Measurements from ENCODE around the gene ST6GAL2.

ST6GAL2 gene

GRCh38 chr2:106841886-106842645, 43.9 kb downstream of the ST6GAL2 start:
- POLR2A ChIA-PET = no interaction called here
- Histone ChIP-seq H3K4me1 (ENCODE audit: control extremely low read depth in 1 of 4, control insufficient read depth in 4 of 4, insufficient read depth in 4 of 4, low read length in 3 of 4) (peaks cover 0 to 2% (median 0%) of the 10 kb centered on the region in 4 experiments), H3K4me3 (ENCODE audit: control insufficient read depth in 1 of 7, extremely low read depth in 1 of 7, insufficient read depth in 4 of 7, low read depth in 2 of 7, low read length in 6 of 7) (no peak overlapping the region), H3K9me3 (ENCODE audit: control extremely low read depth in 1 of 5, control insufficient read depth in 4 of 5, insufficient read depth in 2 of 5, low read depth in 1 of 5, low read length in 4 of 5) (no peaks in the 10 kb centered on the region), H3K36me3 (ENCODE audit: control insufficient read depth in 4 of 4, insufficient read depth in 4 of 4, low read length in 3 of 4) (no peaks in the 10 kb centered on the region), H3K27me3 (replicated peaks in 2 of 5; ENCODE audit: control insufficient read depth in 4 of 5, insufficient read depth in 5 of 5, low read length in 4 of 5) (no peaks in the 10 kb centered on the region), H3K27ac (ENCODE audit: insufficient read depth in 1 of 2, low read depth in 1 of 2, low read length in 2 of 2, poor library complexity in 1 of 2, severe bottlenecking in 2 of 2) (no peak overlapping the region)
- 93% methylated on average over 6 of the region's 7 CpGs for WGBS (ENCODE audit: insufficient coverage)
- no peak for DNase-seq
- CTCF ChIA-PET = no interaction called here

- H3K9me3 ChIP-seq (ENCODE audit: control extremely low read depth in 1 of 5, control insufficient read depth in 4 of 5, insufficient read depth in 2 of 5, low read depth in 1 of 5, low read length in 4 of 5) = no peaks in the 10 kb centered on the region
- DNase-seq = no peak
- H3K4me1 ChIP-seq (ENCODE audit: control extremely low read depth in 1 of 4, control insufficient read depth in 4 of 4, insufficient read depth in 4 of 4, low read length in 3 of 4) = peaks cover 0 to 2% (median 0%) of the 10 kb centered on the region in 4 experiments
- H3K4me3 ChIP-seq (ENCODE audit: control insufficient read depth in 1 of 7, extremely low read depth in 1 of 7, insufficient read depth in 4 of 7, low read depth in 2 of 7, low read length in 6 of 7) = no peak overlapping the region
- WGBS (ENCODE audit: insufficient coverage) = no CpG with 5 or more reads among the region's 2 CpGs
- POLR2A ChIA-PET = no interaction called here
- CTCF ChIA-PET = no interaction called here
- no peak overlapping the region for H3K27ac ChIP-seq (ENCODE audit: insufficient read depth in 1 of 2, low read depth in 1 of 2, low read length in 2 of 2, poor library complexity in 1 of 2, severe bottlenecking in 2 of 2)
- no peaks in the 10 kb centered on the region for H3K27me3 ChIP-seq (replicated peaks in 2 of 5; ENCODE audit: control insufficient read depth in 4 of 5, insufficient read depth in 5 of 5, low read length in 4 of 5)
- H3K36me3 ChIP-seq (ENCODE audit: control insufficient read depth in 4 of 4, insufficient read depth in 4 of 4, low read length in 3 of 4) = no peaks in the 10 kb centered on the region
These were observed 45.1 kb downstream of the ST6GAL2 start for GRCh38 chr2:106840818-106841217.

GRCh38 chr2:106839849-106840595, 45.9 kb downstream of the ST6GAL2 start:
- no peak overlapping the region for H3K4me3 ChIP-seq (ENCODE audit: control insufficient read depth in 1 of 7, extremely low read depth in 1 of 7, insufficient read depth in 4 of 7, low read depth in 2 of 7, low read length in 6 of 7)
- ChIA-PET POLR2A (no interaction called here), CTCF (no interaction called here)
- H3K9me3 ChIP-seq (ENCODE audit: control extremely low read depth in 1 of 5, control insufficient read depth in 4 of 5, insufficient read depth in 2 of 5, low read depth in 1 of 5, low read length in 4 of 5) = no peaks in the 10 kb centered on the region
- H3K36me3 ChIP-seq (ENCODE audit: control insufficient read depth in 4 of 4, insufficient read depth in 4 of 4, low read length in 3 of 4) = no peaks in the 10 kb centered on the region
- peaks cover 0 to 2% (median 0%) of the 10 kb centered on the region in 4 experiments for H3K4me1 ChIP-seq (ENCODE audit: control extremely low read depth in 1 of 4, control insufficient read depth in 4 of 4, insufficient read depth in 4 of 4, low read length in 3 of 4)
- 83% methylated on average over 5 of the region's 7 CpGs for WGBS (ENCODE audit: insufficient coverage)
- H3K27me3 ChIP-seq (replicated peaks in 2 of 5; ENCODE audit: control insufficient read depth in 4 of 5, insufficient read depth in 5 of 5, low read length in 4 of 5) = no peaks in the 10 kb centered on the region
- DNase-seq = peak; percentile 50 to 66 (median 51)
- H3K27ac ChIP-seq (ENCODE audit: insufficient read depth in 1 of 2, low read depth in 1 of 2, low read length in 2 of 2, poor library complexity in 1 of 2, severe bottlenecking in 2 of 2) = no peak overlapping the region

GRCh38 chr2:106833256-106833655, 52.7 kb downstream of the ST6GAL2 start:
- no CpG with 5 or more reads among the region's 3 CpGs for WGBS (ENCODE audit: insufficient coverage)
- Histone ChIP-seq H3K36me3 (ENCODE audit: control insufficient read depth in 4 of 4, insufficient read depth in 4 of 4, low read length in 3 of 4) (peaks cover 0 to 4% (median under 1%) of the 10 kb centered on the region in 4 experiments), H3K4me3 (ENCODE audit: control insufficient read depth in 1 of 7, extremely low read depth in 1 of 7, insufficient read depth in 4 of 7, low read depth in 2 of 7, low read length in 6 of 7) (no peak overlapping the region), H3K27me3 (replicated peaks in 2 of 5; ENCODE audit: control insufficient read depth in 4 of 5, insufficient read depth in 5 of 5, low read length in 4 of 5) (no peaks in the 10 kb centered on the region), H3K4me1 (ENCODE audit: control extremely low read depth in 1 of 4, control insufficient read depth in 4 of 4, insufficient read depth in 4 of 4, low read length in 3 of 4) (peaks cover 0 to 18% (median 0%) of the 10 kb centered on the region in 4 experiments), H3K27ac (ENCODE audit: insufficient read depth in 1 of 2, low read depth in 1 of 2, low read length in 2 of 2, poor library complexity in 1 of 2, severe bottlenecking in 2 of 2) (no peak overlapping the region), H3K9me3 (ENCODE audit: control extremely low read depth in 1 of 5, control insufficient read depth in 4 of 5, insufficient read depth in 2 of 5, low read depth in 1 of 5, low read length in 4 of 5) (peaks cover 0 to 2% (median 0%) of the 10 kb centered on the region in 5 experiments)
- DNase-seq = peak in 2 of 3 donors; percentile 30 to 38
- ChIA-PET POLR2A (no interaction called here), CTCF (interaction anchor here (0.7 kb wide), 1 partner anchor 25 kb away, joined by 3 read pairs; no protein-coding TSS in a partner anchor)

GRCh38 chr2:106831816-106832569, 54.0 kb downstream of the ST6GAL2 start:
- Histone ChIP-seq H3K36me3 (ENCODE audit: control insufficient read depth in 4 of 4, insufficient read depth in 4 of 4, low read length in 3 of 4) (peaks cover 0 to 4% (median under 1%) of the 10 kb centered on the region in 4 experiments), H3K27ac (ENCODE audit: insufficient read depth in 1 of 2, low read depth in 1 of 2, low read length in 2 of 2, poor library complexity in 1 of 2, severe bottlenecking in 2 of 2) (no peak overlapping the region), H3K27me3 (replicated peaks in 2 of 5; ENCODE audit: control insufficient read depth in 4 of 5, insufficient read depth in 5 of 5, low read length in 4 of 5) (no peaks in the 10 kb centered on the region), H3K4me3 (ENCODE audit: control insufficient read depth in 1 of 7, extremely low read depth in 1 of 7, insufficient read depth in 4 of 7, low read depth in 2 of 7, low read length in 6 of 7) (no peak overlapping the region), H3K9me3 (ENCODE audit: control extremely low read depth in 1 of 5, control insufficient read depth in 4 of 5, insufficient read depth in 2 of 5, low read depth in 1 of 5, low read length in 4 of 5) (peaks cover 0 to 2% (median 0%) of the 10 kb centered on the region in 5 experiments), H3K4me1 (ENCODE audit: control extremely low read depth in 1 of 4, control insufficient read depth in 4 of 4, insufficient read depth in 4 of 4, low read length in 3 of 4) (peaks cover 0 to 18% (median 0%) of the 10 kb centered on the region in 4 experiments)
- CTCF ChIA-PET = interaction anchor here (0.6 kb wide), 1 partner anchor 15 kb away, joined by 3 read pairs; no protein-coding TSS in a partner anchor
- POLR2A ChIA-PET = no interaction called here
- WGBS (ENCODE audit: insufficient coverage) = 75% methylated on average over 3 of the region's 6 CpGs
- DNase-seq = no peak

- 77% methylated on average over 2 of the region's 3 CpGs for WGBS (ENCODE audit: insufficient coverage)
- POLR2A ChIA-PET = no interaction called here
- no peak for DNase-seq
- peaks cover 0 to 18% (median 0%) of the 10 kb centered on the region in 4 experiments for H3K4me1 ChIP-seq (ENCODE audit: control extremely low read depth in 1 of 4, control insufficient read depth in 4 of 4, insufficient read depth in 4 of 4, low read length in 3 of 4)
- no peak overlapping the region for H3K4me3 ChIP-seq (ENCODE audit: control insufficient read depth in 1 of 7, extremely low read depth in 1 of 7, insufficient read depth in 4 of 7, low read depth in 2 of 7, low read length in 6 of 7)
- H3K27ac ChIP-seq (ENCODE audit: insufficient read depth in 1 of 2, low read depth in 1 of 2, low read length in 2 of 2, poor library complexity in 1 of 2, severe bottlenecking in 2 of 2) = no peak overlapping the region
- peaks cover 0 to 2% (median 0%) of the 10 kb centered on the region in 5 experiments for H3K9me3 ChIP-seq (ENCODE audit: control extremely low read depth in 1 of 5, control insufficient read depth in 4 of 5, insufficient read depth in 2 of 5, low read depth in 1 of 5, low read length in 4 of 5)
- no peaks in the 10 kb centered on the region for H3K27me3 ChIP-seq (replicated peaks in 2 of 5; ENCODE audit: control insufficient read depth in 4 of 5, insufficient read depth in 5 of 5, low read length in 4 of 5)
- H3K36me3 ChIP-seq (ENCODE audit: control insufficient read depth in 4 of 4, insufficient read depth in 4 of 4, low read length in 3 of 4) = peaks cover 0 to 6% (median 2%) of the 10 kb centered on the region in 4 experiments
- CTCF ChIA-PET = no interaction called here
These were observed 54.7 kb downstream of the ST6GAL2 start for GRCh38 chr2:106831241-106831640.
